ENCODE measurements around the gene PLXND1. TPM values are rescaled to one million over a fixed set of nuclear protein-coding genes. Genes with fewer than 3 reads are reported as not detected.

Gene PLXND1
- total RNA-seq, 2 experiments from 2014 or later: 7.6 to 7.7 TPM

DNA sequence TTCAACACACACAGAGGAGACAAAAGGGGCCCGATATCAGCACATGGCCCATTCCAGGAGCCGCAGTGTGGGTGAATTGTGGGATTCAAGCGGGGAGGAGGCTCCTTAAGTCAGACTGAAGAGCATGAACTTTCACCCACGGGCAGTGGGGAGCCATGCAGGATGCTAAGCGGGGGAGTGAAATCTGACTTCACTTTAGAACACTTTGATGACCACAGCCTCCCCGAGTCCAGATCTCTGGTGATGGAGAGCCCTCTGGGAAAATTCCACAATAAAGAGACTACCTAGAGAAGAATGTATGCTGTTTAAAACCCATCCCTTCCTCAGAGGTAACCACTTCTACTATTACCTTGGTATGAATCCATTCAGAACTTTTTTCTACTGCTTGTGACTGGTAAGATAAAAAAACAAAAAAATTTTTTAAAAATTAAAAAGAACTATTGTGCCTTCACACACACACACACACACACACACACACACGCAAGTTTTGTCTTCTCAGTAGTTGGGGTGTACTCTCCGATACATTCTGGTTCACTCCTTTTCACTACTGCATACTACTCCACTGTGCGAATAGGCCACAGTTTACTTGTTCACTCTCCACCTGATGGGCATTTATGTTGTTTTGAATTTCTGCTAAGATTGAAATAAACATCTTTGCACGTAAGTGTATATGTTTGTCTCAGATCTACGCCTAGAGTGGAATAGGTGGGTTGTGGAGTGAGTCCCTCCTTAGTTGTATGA lies 65.5 kb downstream of the PLXND1 start:
- POLR2A ChIA-PET: no interaction called here
- CTCF ChIA-PET: no interaction called here

GRCh38 chr3:129539206-129539605 lies 67.3 kb downstream of the PLXND1 start:
- POLR2A ChIA-PET: no interaction called here
- CTCF ChIA-PET: no interaction called here

- ChIA-PET CTCF (interaction anchor here (0.7 kb wide), 1 partner anchor 46 kb away, joined by 3 read pairs; no protein-coding TSS in a partner anchor), POLR2A (no interaction called here)
These were observed 69.7 kb downstream of the PLXND1 start for GRCh38 chr3:129536804-129537203.

GRCh38 chr3:129536374-129536667 lies 70.2 kb downstream of the PLXND1 start:
- ChIA-PET CTCF (no interaction called here), POLR2A (no interaction called here)

GRCh38 chr3:129535075-129535474 lies 71.4 kb downstream of the PLXND1 start:
- ChIA-PET POLR2A (no interaction called here), CTCF (interaction anchor here (1.5 kb wide), 1 partner anchor 62 kb away, joined by 3 read pairs; no protein-coding TSS in a partner anchor)

GRCh38 chr3:129534428-129535027 lies 71.9 kb downstream of the PLXND1 start:
- CTCF ChIA-PET: interaction anchor here (1.5 kb wide), 1 partner anchor 62 kb away, joined by 3 read pairs; no protein-coding TSS in a partner anchor

GRCh38 chr3:129533406-129533805 lies 73.1 kb downstream of the PLXND1 start:
- CTCF ChIA-PET: no interaction called here
- POLR2A ChIA-PET: no interaction called here

More at GRCh38 chr3:129534428-129535027, 71.9 kb downstream of the PLXND1 start:
- POLR2A ChIA-PET: no interaction called here

DNA sequence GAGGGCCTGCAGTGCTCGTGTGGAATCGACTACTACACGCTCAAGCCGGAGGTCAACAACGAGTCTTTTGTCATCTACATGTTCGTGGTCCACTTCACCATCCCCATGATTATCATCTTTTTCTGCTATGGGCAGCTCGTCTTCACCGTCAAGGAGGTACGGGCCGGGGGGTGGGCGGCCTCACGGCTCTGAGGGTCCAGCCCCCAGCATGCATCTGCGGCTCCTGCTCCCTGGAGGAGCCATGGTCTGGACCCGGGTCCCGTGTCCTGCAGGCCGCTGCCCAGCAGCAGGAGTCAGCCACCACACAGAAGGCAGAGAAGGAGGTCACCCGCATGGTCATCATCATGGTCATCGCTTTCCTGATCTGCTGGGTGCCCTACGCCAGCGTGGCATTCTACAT lies 74.2 kb downstream of the PLXND1 start:
- ChIA-PET POLR2A (no interaction called here), CTCF (no interaction called here)

- CTCF ChIA-PET: no interaction called here
These were observed 74.8 kb downstream of the PLXND1 start for GRCh38 chr3:129531699-129532098.

DNA sequence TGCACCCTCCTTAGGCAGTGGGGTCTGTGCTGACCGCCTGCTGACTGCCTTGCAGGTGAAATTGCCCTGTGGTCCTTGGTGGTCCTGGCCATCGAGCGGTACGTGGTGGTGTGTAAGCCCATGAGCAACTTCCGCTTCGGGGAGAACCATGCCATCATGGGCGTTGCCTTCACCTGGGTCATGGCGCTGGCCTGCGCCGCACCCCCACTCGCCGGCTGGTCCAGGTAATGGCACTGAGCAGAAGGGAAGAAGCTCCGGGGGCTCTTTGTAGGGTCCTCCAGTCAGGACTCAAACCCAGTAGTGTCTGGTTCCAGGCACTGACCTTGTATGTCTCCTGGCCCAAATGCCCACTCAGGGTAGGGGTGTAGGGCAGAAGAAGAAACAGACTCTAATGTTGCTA lies 75.7 kb downstream of the PLXND1 start:
- CTCF ChIA-PET: no interaction called here
- POLR2A ChIA-PET: no interaction called here

More at GRCh38 chr3:129531699-129532098, 74.8 kb downstream of the PLXND1 start:
- POLR2A ChIA-PET: no interaction called here

GRCh38 chr3:129530251-129530791 lies 76.2 kb downstream of the PLXND1 start:
- CTCF ChIA-PET: no interaction called here

GRCh38 chr3:129529436-129530210 lies 76.9 kb downstream of the PLXND1 start:
- ChIA-PET CTCF (no interaction called here), POLR2A (no interaction called here)

More at GRCh38 chr3:129530251-129530791, 76.2 kb downstream of the PLXND1 start:
- POLR2A ChIA-PET: no interaction called here

DNA sequence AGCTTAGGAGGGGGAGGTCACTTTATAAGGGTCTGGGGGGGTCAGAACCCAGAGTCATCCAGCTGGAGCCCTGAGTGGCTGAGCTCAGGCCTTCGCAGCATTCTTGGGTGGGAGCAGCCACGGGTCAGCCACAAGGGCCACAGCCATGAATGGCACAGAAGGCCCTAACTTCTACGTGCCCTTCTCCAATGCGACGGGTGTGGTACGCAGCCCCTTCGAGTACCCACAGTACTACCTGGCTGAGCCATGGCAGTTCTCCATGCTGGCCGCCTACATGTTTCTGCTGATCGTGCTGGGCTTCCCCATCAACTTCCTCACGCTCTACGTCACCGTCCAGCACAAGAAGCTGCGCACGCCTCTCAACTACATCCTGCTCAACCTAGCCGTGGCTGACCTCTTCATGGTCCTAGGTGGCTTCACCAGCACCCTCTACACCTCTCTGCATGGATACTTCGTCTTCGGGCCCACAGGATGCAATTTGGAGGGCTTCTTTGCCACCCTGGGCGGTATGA lies 77.8 kb downstream of the PLXND1 start, which contains the start of gene RHO:
RHO (plus strand) TSS at position 51 of the 512 bp plus-strand sequence; CDS start at position 146, 95 bp downstream.
- CTCF ChIA-PET: no interaction called here

GRCh38 chr3:129527262-129527661 lies 79.2 kb downstream of the PLXND1 start:
- POLR2A ChIA-PET: no interaction called here
- CTCF ChIA-PET: no interaction called here

More for the DNA sequence above, 77.8 kb downstream of the PLXND1 start, which contains the start of gene RHO:
- POLR2A ChIA-PET: no interaction called here

DNA sequence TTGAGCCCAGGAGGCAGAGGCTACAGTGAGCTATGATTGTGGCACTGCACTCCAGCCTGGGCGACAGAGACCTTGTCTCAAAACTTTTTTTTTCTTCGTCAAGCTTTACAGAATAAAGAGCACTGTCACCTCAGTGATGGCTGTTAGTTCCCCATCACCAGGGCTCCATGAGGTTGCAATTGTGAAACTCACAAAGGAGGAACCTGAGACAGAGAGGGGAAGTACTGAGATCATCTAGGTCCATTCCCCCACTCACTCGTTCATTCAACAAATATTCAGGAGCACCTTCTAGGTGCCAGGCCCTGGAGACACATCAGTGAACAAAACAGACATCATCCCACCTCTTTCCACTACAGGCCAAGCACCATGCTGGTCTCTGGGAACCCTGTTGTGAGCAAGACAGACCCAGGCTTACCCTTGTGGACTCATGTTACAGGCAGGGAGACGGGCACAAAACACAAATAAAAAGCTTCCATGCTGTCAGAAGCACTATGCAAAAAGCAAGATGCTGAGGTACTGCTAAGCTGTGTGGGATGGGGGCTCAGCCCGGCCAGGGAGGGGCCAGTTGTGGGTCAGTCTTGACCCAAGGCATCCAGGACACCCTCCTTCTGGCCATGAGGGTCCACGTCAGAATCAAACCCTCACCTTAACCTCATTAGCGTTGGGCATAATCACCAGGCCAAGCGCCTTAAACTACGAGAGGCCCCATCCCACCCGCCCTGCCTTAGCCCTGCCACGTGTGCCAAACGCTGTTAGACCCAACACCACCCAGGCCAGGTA lies 80.2 kb downstream of the PLXND1 start:
- CTCF ChIA-PET: no interaction called here
- POLR2A ChIA-PET: no interaction called here

GRCh38 chr3:129525341-129525968 lies 81.0 kb downstream of the PLXND1 start:
- CTCF ChIA-PET: no interaction called here
- POLR2A ChIA-PET: no interaction called here

GRCh38 chr3:129524081-129524480 lies 82.4 kb downstream of the PLXND1 start:
- CTCF ChIA-PET: interaction anchor here (0.6 kb wide), 1 partner anchor 31 kb away, joined by 5 read pairs; no protein-coding TSS in a partner anchor
- POLR2A ChIA-PET: no interaction called here

DNA sequence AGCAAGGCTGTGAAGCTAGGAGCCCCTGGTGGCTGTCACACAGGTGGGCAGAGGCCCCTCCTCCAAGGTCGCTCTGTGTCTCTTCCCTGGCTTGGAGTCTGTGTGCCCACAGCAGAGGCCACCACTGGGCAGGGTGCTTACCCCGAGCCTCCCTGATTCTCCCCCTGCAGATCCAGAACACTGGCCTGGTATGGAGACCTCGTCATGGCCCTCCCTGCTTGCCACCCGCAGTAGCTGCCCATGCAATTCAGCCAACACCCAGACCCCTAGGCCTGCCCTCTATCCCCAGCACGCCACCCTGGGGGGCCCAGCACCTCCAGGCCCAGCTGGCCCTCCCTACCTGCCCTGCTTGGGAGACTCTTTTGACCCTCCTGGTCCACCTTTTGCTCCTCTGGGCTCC lies 83.5 kb downstream of the PLXND1 start:
- ChIA-PET CTCF (no interaction called here), POLR2A (no interaction called here)

DNA sequence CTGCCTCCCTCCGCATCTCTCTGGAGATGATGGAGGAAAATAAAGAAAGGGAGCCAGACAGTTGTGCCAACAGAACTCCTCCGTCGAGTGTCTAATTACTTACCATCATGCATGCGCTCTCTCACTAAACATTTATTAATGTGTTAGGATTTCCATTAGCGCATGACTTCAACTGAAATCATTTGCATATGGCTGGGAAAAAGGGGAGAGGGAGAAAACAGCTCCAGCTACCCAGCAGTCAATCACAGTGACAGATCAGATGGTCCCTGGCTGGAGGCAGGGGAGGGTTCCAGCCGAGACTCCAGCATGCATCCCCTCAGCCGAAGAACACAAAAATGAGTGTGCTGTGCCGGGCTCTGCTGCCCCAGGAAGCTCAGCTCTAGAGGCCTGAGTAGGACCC lies 84.9 kb downstream of the PLXND1 start:
- CTCF ChIA-PET: no interaction called here
- POLR2A ChIA-PET: no interaction called here
